ENCODE measurements around the gene LIN52. TPM values are rescaled to one million over a fixed set of nuclear protein-coding genes. Genes with fewer than 3 reads are reported as not detected.

LIN52 gene
- polyA plus RNA-seq, 3 donors = 2.9 to 7.2 (median 4.8) TPM

DNA sequence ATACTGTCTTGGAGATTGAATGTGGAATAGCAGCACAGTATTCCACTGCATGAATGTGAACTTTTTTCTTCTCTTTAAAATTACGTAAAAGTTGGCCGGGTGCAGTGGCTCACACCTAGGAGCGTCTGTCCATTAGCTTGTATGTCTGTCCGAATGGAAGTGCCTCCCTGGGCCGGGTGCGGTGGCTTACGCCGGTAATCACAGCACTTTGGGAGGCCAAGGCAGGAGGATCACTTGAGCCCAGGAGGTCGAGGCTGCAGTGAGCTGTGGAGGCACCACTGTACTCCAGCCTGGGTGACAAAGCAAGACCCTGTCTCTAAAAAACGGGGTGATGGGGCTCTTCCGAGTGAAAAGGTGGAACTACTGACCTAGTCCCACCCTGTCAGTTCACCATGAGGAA, 131.9 kb downstream of the LIN52 start:
- intact Hi-C loops (cut with micrococcal nuclease) = no loop called here
- WGBS (ENCODE audit: insufficient coverage) = 87% methylated on average over 10 of the region's 11 CpGs
- H3K27me3 ChIP-seq (ENCODE audit: control insufficient read depth in 2 of 2, insufficient read depth in 2 of 2, low read length in 2 of 2) = peaks cover 0 to 18% of the 10 kb centered on the region in 2 donors
- H3K9ac ChIP-seq (ENCODE audit: insufficient read depth, low read length, poor library complexity, severe bottlenecking) = no peak overlapping the region
- Mint-ChIP-seq H3K4me3 (no peak overlapping the region), H3K36me3 (no peaks in the 10 kb centered on the region), H3K9me3 (peaks cover 0 to 2% (median 0%) of the 10 kb centered on the region in 7 donors), H3K4me1 (peaks cover 5% of the 10 kb centered on the region), H3K27me3 (ENCODE audit: low read depth in 3 of 3) (peaks cover 16 to 41% (median 16%) of the 10 kb centered on the region in 3 donors), H3K27ac (no peak overlapping the region)
- no peak overlapping the region for H3K4me3 ChIP-seq (replicated peaks in 1 of 3; ENCODE audit: low read depth in 2 of 3, low read length in 3 of 3)
- no peaks in the 10 kb centered on the region for H3K79me2 ChIP-seq (ENCODE audit: insufficient read depth, low read length)
- TF ChIP-seq, protein P1, sequence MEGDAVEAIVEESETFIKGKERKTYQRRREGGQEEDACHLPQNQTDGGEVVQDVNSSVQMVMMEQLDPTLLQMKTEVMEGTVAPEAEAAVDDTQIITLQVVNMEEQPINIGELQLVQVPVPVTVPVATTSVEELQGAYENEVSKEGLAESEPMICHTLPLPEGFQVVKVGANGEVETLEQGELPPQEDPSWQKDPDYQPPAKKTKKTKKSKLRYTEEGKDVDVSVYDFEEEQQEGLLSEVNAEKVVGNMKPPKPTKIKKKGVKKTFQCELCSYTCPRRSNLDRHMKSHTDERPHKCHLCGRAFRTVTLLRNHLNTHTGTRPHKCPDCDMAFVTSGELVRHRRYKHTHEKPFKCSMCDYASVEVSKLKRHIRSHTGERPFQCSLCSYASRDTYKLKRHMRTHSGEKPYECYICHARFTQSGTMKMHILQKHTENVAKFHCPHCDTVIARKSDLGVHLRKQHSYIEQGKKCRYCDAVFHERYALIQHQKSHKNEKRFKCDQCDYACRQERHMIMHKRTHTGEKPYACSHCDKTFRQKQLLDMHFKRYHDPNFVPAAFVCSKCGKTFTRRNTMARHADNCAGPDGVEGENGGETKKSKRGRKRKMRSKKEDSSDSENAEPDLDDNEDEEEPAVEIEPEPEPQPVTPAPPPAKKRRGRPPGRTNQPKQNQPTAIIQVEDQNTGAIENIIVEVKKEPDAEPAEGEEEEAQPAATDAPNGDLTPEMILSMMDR (IDR thresholded peaks at IDR 0.05) = no peak
- no peak for DNase-seq
- H3K36me3 ChIP-seq (replicated peaks in 1 of 2; ENCODE audit: control insufficient read depth in 1 of 2, insufficient read depth in 2 of 2, low read length in 2 of 2) = no peaks in the 10 kb centered on the region
- H4K20me1 ChIP-seq (ENCODE audit: insufficient read depth, low read length) = no peaks in the 10 kb centered on the region
- H3K4me2 ChIP-seq (replicated peaks; ENCODE audit: extremely low read depth, low read length, poor library complexity, severe bottlenecking) = no peak overlapping the region
- no peak overlapping the region for H2AFZ ChIP-seq (ENCODE audit: insufficient read depth, low read depth, low read length, poor library complexity, severe bottlenecking)
- H3K27ac ChIP-seq (ENCODE audit: low read depth in 1 of 2, low read length in 2 of 2) = no peak overlapping the region
- H3K9me3 ChIP-seq (replicated peaks in 1 of 2; ENCODE audit: control insufficient read depth in 1 of 2, insufficient read depth in 1 of 2, low read length in 2 of 2) = no peaks in the 10 kb centered on the region
- H3K4me1 ChIP-seq (ENCODE audit: control insufficient read depth in 1 of 2, insufficient read depth in 2 of 2, low read length in 2 of 2) = peaks cover 7 to 8% of the 10 kb centered on the region in 2 donors

DNA sequence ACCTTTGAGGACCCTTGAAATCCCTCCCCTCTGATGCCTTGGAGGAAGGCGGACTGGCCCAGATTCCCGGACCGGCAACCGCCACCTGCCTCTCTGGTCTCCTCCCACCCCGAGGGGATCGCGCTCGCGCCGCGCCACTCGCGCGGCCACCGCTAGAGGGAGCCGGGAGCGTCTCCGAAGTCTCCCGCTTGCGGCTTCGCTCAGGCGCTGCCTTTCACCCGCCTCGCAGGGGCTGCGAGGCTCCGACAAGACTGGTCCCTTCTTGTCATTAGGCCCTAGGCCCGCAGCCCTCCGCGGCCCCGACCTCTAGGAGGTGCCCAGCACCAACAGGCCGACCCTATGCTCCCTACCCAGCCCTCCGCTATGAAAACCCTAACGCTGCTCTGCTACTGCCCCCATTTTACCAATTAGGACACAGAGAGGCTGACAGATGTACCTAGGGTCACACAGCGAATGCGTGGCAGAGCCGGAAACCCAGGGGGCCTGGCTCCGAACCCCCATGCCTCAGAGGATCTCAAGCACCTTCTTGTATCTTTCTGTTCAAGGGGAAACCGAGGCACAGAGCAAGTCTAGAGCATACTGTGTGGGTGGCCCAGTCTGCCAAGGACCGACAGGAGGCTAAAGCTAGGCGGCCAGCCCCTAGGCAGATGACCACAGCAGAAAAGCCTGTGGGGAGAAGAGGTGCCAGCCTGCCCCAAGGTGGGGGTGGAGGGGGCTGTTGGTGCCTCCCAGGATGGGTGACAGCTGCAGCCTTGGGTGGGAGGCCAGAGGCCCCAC, 133.1 kb downstream of the LIN52 start:
- Mint-ChIP-seq H3K4me1 (peaks cover 5% of the 10 kb centered on the region), H3K9me3 (peaks cover 0 to 2% (median 0%) of the 10 kb centered on the region in 7 donors), H3K4me3 (peak overlapping the region; percentile 66 to 84), H3K36me3 (no peaks in the 10 kb centered on the region), H3K27ac (no peak overlapping the region), H3K27me3 (ENCODE audit: low read depth in 3 of 3) (peaks cover 16 to 41% (median 17%) of the 10 kb centered on the region in 3 donors)
- Histone ChIP-seq H3K27me3 (ENCODE audit: control insufficient read depth in 2 of 2, insufficient read depth in 2 of 2, low read length in 2 of 2) (peaks cover 0 to 18% of the 10 kb centered on the region in 2 donors), H3K36me3 (replicated peaks in 1 of 2; ENCODE audit: control insufficient read depth in 1 of 2, insufficient read depth in 2 of 2, low read length in 2 of 2) (no peaks in the 10 kb centered on the region), H2AFZ (ENCODE audit: insufficient read depth, low read depth, low read length, poor library complexity, severe bottlenecking) (peak overlapping the region; percentile 73), H3K27ac (ENCODE audit: low read depth in 1 of 2, low read length in 2 of 2) (no peak overlapping the region), H4K20me1 (ENCODE audit: insufficient read depth, low read length) (no peaks in the 10 kb centered on the region), H3K4me2 (replicated peaks; ENCODE audit: extremely low read depth, low read length, poor library complexity, severe bottlenecking) (peak overlapping the region; percentile 64), H3K9ac (ENCODE audit: insufficient read depth, low read length, poor library complexity, severe bottlenecking) (peak overlapping the region; percentile 32), H3K79me2 (ENCODE audit: insufficient read depth, low read length) (no peaks in the 10 kb centered on the region), H3K4me1 (ENCODE audit: control insufficient read depth in 1 of 2, insufficient read depth in 2 of 2, low read length in 2 of 2) (peaks cover 7 to 8% of the 10 kb centered on the region in 2 donors), H3K9me3 (replicated peaks in 1 of 2; ENCODE audit: control insufficient read depth in 1 of 2, insufficient read depth in 1 of 2, low read length in 2 of 2) (no peaks in the 10 kb centered on the region), H3K4me3 (replicated peaks in 1 of 3; ENCODE audit: low read depth in 2 of 3, low read length in 3 of 3) (peak overlapping the region in 1 of 3 experiments; percentile 58)
- TF ChIP-seq, protein P1 (IDR thresholded peaks at IDR 0.05) = peak; percentile 93
- DNase-seq = peak; percentile 47 to 48 (median 48)
- intact Hi-C loops (cut with micrococcal nuclease) = no loop called here
- WGBS (ENCODE audit: insufficient coverage) = 14% methylated on average over 40 of the region's 40 CpGs

All from CD14-positive monocyte (primary cell).